Naive thymus-derived CD4-positive, alpha-beta T cell (primary cell): ENCODE results near the gene IPMK. TPM values are rescaled to one million over a fixed set of nuclear protein-coding genes. Genes with fewer than 3 reads are reported as not detected.

Experiments
- ATAC-seq: fragments of 150-1000 bp; cut with Tn5 transposase; 2 replicates; pipeline ENCODE4 v1.10.0; 2021; ENCODE audit warnings: mild to moderate bottlenecking, moderate library complexity
- CTCF ChIA-PET: fragments of 350-600 bp; sonication (Branson Sonifier 250); formaldehyde crosslinking; loops from one replicate; lab custom pipeline; 2021; ENCODE audit warnings: antibody characterized with exemption; lab: Charles Lee
- POLR2A ChIA-PET: fragments of 350-600 bp; sonication (Branson Sonifier 250); formaldehyde crosslinking; loops from one replicate; lab custom pipeline; 2021; ENCODE audit warnings: antibody characterized with exemption, inconsistent platforms; lab: Charles Lee
- DNase-seq, 9 donors: peaks; one replicate each; pipeline versions ENCODE4 v3.0.0 to v3.0.0-alpha.2; 2020 to 2022; ENCODE audit warnings: mixed read lengths in 1 of 9
- H3K27ac ChIP-seq: one replicate; pipeline ENCODE4 v1.7.0; 2013; ENCODE audit warnings: mild to moderate bottlenecking, low read depth, low read length, moderate library complexity
- H3K27me3 ChIP-seq, 2 donors: one replicate each; pipeline ENCODE4 v1.7.0; 2013; ENCODE audit warnings: low read length in 2 of 2, mild to moderate bottlenecking in 2 of 2, moderate library complexity in 2 of 2; ENCODE audit not compliant: control insufficient read depth in 2 of 2, insufficient read depth in 2 of 2
- H3K36me3 ChIP-seq, 3 experiments: 1 replicate in 2 of 3; 2 replicates in 1 of 3; pipeline ENCODE4 v1.7.0; 2013; ENCODE audit warnings: low read length in 3 of 3, mild to moderate bottlenecking in 3 of 3, moderate library complexity in 1 of 3; ENCODE audit not compliant: insufficient read depth in 3 of 3, control insufficient read depth in 2 of 3
- H3K4me1 ChIP-seq, 2 donors: one replicate each; pipeline ENCODE4 v1.7.0; 2013; ENCODE audit warnings: low read length in 2 of 2, mild to moderate bottlenecking in 2 of 2, moderate library complexity in 1 of 2; ENCODE audit not compliant: control insufficient read depth in 2 of 2, insufficient read depth in 2 of 2
- H3K4me3 ChIP-seq: 2 replicates; pipeline ENCODE4 v1.7.0; 2013; ENCODE audit warnings: mild to moderate bottlenecking, low read length
- H3K9me3 ChIP-seq, 3 experiments: 1 replicate in 2 of 3; 2 replicates in 1 of 3; pipeline ENCODE4 v1.7.0; 2013; ENCODE audit warnings: low read length in 3 of 3; ENCODE audit not compliant: control insufficient read depth in 2 of 3
- H3K27ac Mint-ChIP-seq, 9 donors: one replicate each; pipeline ENCODE4 v1.8.0; 2020 to 2022; ENCODE audit warnings: mixed read lengths in 9 of 9, mild to moderate bottlenecking in 8 of 9, moderate library complexity in 5 of 9, inconsistent platforms in 2 of 9
- H3K27me3 Mint-ChIP-seq, 5 donors: one replicate each; pipeline ENCODE4 v1.8.0; 2021 to 2022; ENCODE audit warnings: mixed read lengths in 5 of 5, mild to moderate bottlenecking in 1 of 5
- H3K36me3 Mint-ChIP-seq, 5 donors: one replicate each; pipeline ENCODE4 v1.8.0; 2020 to 2022; ENCODE audit warnings: mixed read lengths in 5 of 5, mild to moderate bottlenecking in 3 of 5, inconsistent platforms in 1 of 5
- H3K4me1 Mint-ChIP-seq, 7 donors: one replicate each; pipeline ENCODE4 v1.8.0; 2020 to 2022; ENCODE audit warnings: mixed read lengths in 7 of 7, mild to moderate bottlenecking in 3 of 7, inconsistent platforms in 1 of 7
- H3K4me3 Mint-ChIP-seq, 10 donors: one replicate each; pipeline ENCODE4 v1.8.0; 2020 to 2022; ENCODE audit warnings: mild to moderate bottlenecking in 10 of 10, mixed read lengths in 10 of 10, moderate library complexity in 6 of 10, inconsistent platforms in 2 of 10
- H3K9me3 Mint-ChIP-seq, 11 donors: one replicate each; pipeline ENCODE4 v1.8.0; 2020 to 2022; ENCODE audit warnings: mixed read lengths in 11 of 11, mild to moderate bottlenecking in 4 of 11, inconsistent platforms in 1 of 11, moderate library complexity in 1 of 11
- intact Hi-C, 2 donors: fragments of 100-400 bp; cut with micrococcal nuclease; formaldehyde crosslinking; loops; one replicate each; pipeline ENCODE4 v1.15.1; 2023
- polyA plus RNA-seq, 2 donors: library from polyadenylated mRNA; unstranded; fragments of 300-500 nt; fragmentation: Illumina TruSeq; gene quantifications; one replicate each; pipeline ENCODE4 v1.2.3, GENCODE V29; 2021
- total RNA-seq, 6 experiments: library from RNA in 5 of 6; stranded (reverse) in 5 of 6; gene quantifications; 1 replicate in 5 of 6; 2 replicates in 1 of 6; pipeline ENCODE4 v1.2.3 and lab custom pipeline; 2021 to 2026

Gene IPMK
- total and polyA plus RNA-seq, 7 experiments from 2014 or later, result 1.6 to 6.4 (median 5.0) TPM

DNA sequence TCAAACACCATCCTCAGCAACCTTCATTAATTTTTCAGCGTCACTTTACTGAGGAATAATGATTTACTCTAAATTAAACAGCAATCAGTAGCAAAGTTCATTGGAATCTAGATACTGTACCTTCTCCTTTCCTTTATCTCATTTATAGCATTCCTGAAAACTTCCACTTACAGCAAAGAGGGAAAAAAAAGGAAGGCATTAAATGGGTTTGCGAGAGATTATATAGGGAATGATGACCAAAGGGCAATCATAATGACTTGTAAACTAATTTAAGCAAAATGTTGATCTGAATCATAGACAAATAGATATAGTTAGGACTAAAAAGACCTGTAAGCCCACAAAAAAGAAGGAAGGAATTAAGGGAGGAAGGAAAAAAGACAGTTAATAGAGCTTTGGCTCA, 42.0 kb downstream of the IPMK start:
- Mint-ChIP-seq H3K4me3 (no peak overlapping the region), H3K27ac (no peak overlapping the region), H3K36me3 (peaks cover 0 to 44% (median 21%) of the 10 kb centered on the region in 5 donors), H3K9me3 (no peaks in the 10 kb centered on the region), H3K27me3 (no peaks in the 10 kb centered on the region), H3K4me1 (peaks cover 0 to 6% (median 0%) of the 10 kb centered on the region in 7 donors)
- POLR2A ChIA-PET, result no interaction called here
- no peak for ATAC-seq
- Histone ChIP-seq H3K4me3 (no peak overlapping the region), H3K27ac (no peak overlapping the region), H3K4me1 (no peaks in the 10 kb centered on the region), H3K9me3 (no peaks in the 10 kb centered on the region), H3K27me3 (no peaks in the 10 kb centered on the region), H3K36me3 (no peaks in the 10 kb centered on the region)
- DNase-seq, result no peak
- intact Hi-C loops, result no loop called here
- CTCF ChIA-PET, result no interaction called here

DNA sequence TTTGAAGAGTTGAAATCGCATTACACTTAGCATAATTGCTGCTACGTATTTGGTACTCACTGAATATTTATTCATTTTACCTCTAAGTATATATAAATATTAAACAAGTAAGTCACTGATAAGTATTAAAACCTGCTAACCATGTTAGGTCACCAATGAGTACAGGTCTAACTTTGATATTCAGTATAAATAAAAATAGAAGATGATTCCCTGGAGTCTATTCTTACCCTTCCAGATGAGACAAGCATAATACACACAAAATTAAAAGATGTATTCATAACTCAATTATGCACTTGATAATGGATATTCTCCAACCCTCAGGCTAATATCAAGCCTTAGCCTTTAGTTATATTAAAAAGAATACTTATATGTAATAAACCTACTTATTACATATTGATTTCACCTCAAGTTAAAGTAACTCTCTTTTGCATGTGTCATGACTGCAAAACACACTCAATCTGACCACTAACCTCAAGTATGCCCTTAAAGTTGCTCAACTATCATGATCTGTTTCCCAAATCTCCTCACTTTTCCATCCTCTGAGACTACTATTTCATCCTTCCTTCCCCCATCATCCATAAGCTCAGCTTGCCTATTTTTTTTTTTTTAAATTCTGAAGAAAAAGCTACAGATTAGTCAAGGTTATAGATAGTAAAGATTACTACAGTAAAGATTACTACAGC, 46.8 kb downstream of the IPMK start:
- ChIA-PET POLR2A (no interaction called here), CTCF (no interaction called here)
- no peak overlapping the region for H3K4me3 ChIP-seq
- H3K27ac ChIP-seq, result no peak overlapping the region
- Mint-ChIP-seq H3K36me3 (peaks cover 0 to 21% (median 11%) of the 10 kb centered on the region in 5 donors), H3K4me3 (no peak overlapping the region), H3K9me3 (no peaks in the 10 kb centered on the region), H3K4me1 (peaks cover 0 to 9% (median 4%) of the 10 kb centered on the region in 7 donors), H3K27me3 (no peaks in the 10 kb centered on the region), H3K27ac (no peak overlapping the region)
- H3K9me3 ChIP-seq, result no peaks in the 10 kb centered on the region
- intact Hi-C loops, result no loop called here
- H3K36me3 ChIP-seq, result no peaks in the 10 kb centered on the region
- no peaks in the 10 kb centered on the region for H3K27me3 ChIP-seq
- ATAC-seq (no peak), DNase-seq (no peak)
- no peaks in the 10 kb centered on the region for H3K4me1 ChIP-seq

DNA sequence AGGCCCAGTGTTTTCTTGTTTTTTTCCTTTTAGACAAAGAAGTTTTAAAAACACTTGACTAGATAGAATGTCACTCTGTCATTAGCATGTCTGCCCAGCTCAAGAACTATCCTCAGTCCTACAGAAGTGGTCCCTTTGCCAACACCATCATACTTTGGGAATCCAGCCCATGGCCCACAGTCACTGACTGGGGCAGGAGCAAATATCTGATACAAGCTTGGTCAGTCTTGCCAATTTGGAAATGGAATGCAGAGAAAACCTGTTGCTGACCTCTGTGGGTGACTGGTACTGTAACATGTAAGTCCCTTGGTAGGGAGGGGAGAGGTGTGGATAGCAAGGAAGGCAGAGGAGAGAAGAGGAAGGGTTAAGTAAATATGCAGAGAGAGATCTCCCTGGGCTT, 47.8 kb downstream of the IPMK start:
- ATAC-seq (no peak), DNase-seq (no peak)
- H3K36me3 ChIP-seq, result no peaks in the 10 kb centered on the region
- Mint-ChIP-seq H3K4me3 (no peak overlapping the region), H3K9me3 (no peaks in the 10 kb centered on the region), H3K36me3 (peaks cover 2 to 18% (median 10%) of the 10 kb centered on the region in 5 donors), H3K27me3 (no peaks in the 10 kb centered on the region), H3K27ac (no peak overlapping the region), H3K4me1 (peaks cover 0 to 9% (median 4%) of the 10 kb centered on the region in 7 donors)
- H3K27me3 ChIP-seq, result no peaks in the 10 kb centered on the region
- no peaks in the 10 kb centered on the region for H3K4me1 ChIP-seq
- no peak overlapping the region for H3K27ac ChIP-seq
- CTCF ChIA-PET, result no interaction called here
- intact Hi-C loops, result no loop called here
- H3K4me3 ChIP-seq, result no peak overlapping the region
- POLR2A ChIA-PET, result no interaction called here
- H3K9me3 ChIP-seq, result no peaks in the 10 kb centered on the region

DNA sequence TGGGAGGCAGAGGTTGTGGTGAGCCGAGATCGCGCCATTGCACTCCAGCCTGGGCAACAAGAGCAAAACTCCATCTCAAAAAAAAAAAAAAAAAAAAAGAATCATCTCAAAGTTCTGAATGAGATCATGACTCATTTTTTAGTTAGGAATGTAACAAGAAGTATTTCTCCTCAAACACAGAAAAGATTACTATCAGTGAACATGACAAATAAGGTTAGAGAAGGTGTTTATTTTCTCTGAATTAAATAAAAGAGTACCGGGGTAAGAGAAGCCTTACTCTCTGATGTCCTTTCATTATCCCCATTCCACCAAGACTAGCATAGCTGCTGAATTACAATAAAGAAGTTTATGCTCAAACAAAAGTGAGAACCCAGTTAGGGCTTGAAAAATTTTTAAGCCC, 50.1 kb downstream of the IPMK start:
- ATAC-seq (no peak), DNase-seq (no peak)
- H3K4me1 ChIP-seq, result no peaks in the 10 kb centered on the region
- no peak overlapping the region for H3K4me3 ChIP-seq
- no peaks in the 10 kb centered on the region for H3K27me3 Mint-ChIP-seq
- no peak overlapping the region for H3K27ac Mint-ChIP-seq
- peaks cover 4 to 18% (median 17%) of the 10 kb centered on the region in 5 donors for H3K36me3 Mint-ChIP-seq
- intact Hi-C loops, result no loop called here
- ChIA-PET POLR2A (no interaction called here), CTCF (no interaction called here)
- no peak overlapping the region for H3K4me3 Mint-ChIP-seq
- no peaks in the 10 kb centered on the region for H3K9me3 ChIP-seq
- peaks cover 7 to 26% (median 13%) of the 10 kb centered on the region in 7 donors for H3K4me1 Mint-ChIP-seq
- no peaks in the 10 kb centered on the region for H3K9me3 Mint-ChIP-seq
- no peaks in the 10 kb centered on the region for H3K27me3 ChIP-seq
- H3K36me3 ChIP-seq, result no peaks in the 10 kb centered on the region
- H3K27ac ChIP-seq, result no peak overlapping the region

DNA sequence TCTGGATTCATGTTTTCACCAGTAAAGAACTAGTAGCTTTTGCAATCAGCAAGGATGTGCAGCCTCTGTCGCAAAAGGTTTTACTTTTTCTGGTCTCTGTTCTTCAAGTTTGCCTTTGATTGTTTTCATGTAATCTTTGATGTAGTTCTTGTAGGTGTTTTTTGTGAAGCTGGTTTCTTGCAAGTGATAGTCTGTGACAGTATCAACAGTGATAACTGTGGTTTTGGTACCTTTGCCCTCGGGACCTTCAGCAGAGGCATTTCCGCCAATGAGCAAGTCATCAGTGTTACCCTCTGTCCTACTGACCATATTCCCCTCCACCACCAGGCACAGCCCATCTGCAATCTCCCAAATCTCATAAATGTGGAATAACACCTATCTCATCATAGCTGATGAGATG, 55.1 kb downstream of the IPMK start:
- H3K27ac ChIP-seq, result no peak overlapping the region
- no peaks in the 10 kb centered on the region for H3K27me3 ChIP-seq
- ChIA-PET POLR2A (no interaction called here), CTCF (no interaction called here)
- H3K9me3 ChIP-seq, result no peaks in the 10 kb centered on the region
- H3K9me3 Mint-ChIP-seq, result peaks cover 0 to 1% (median 0%) of the 10 kb centered on the region in 11 donors
- intact Hi-C loops, result loop anchor here in 1 of 2 donors (5.0 kb wide), 1 partner anchor 55 kb away; the partner anchor contains the start of genes CISD1 and IPMK
- H3K4me3 ChIP-seq, result no peak overlapping the region
- peaks cover 4 to 36% (median 27%) of the 10 kb centered on the region in 5 donors for H3K36me3 Mint-ChIP-seq
- no peaks in the 10 kb centered on the region for H3K4me1 ChIP-seq
- no peaks in the 10 kb centered on the region for H3K36me3 ChIP-seq
- peaks cover 5 to 50% (median 14%) of the 10 kb centered on the region in 7 donors for H3K4me1 Mint-ChIP-seq
- peak overlapping the region in 5 of 10 donors; percentile 18 to 64 (median 41) for H3K4me3 Mint-ChIP-seq
- ATAC-seq (no peak), DNase-seq (peak in 5 of 9 donors; percentile 18 to 51 (median 24))
- peak overlapping the region in 8 of 9 donors; percentile 15 to 82 (median 66) for H3K27ac Mint-ChIP-seq
- no peaks in the 10 kb centered on the region for H3K27me3 Mint-ChIP-seq

DNA sequence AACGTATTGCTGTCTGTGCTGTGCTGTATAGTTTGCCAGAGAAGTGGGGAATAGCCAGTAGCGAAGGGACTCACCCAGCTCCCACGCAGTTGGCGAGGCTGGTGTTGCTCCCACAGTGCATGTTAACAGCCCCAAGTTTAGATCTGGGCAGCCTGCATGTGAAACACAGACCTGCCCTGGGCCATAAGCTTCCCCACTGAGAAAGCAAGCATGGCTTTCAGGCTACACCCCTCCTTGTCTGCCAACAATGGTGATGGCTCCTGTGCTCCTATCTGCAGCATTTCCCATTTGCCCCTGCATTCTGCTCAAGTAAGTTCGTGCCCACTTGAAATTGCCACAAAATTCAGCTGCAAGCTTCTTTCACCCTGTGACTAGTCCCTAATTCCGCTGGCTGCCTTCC, 57.5 kb downstream of the IPMK start:
- ATAC-seq (no peak), DNase-seq (no peak)
- H3K9me3 Mint-ChIP-seq, result peaks cover 0 to 1% (median 0%) of the 10 kb centered on the region in 11 donors
- POLR2A ChIA-PET, result no interaction called here
- Histone ChIP-seq H3K36me3 (no peaks in the 10 kb centered on the region), H3K4me3 (no peak overlapping the region), H3K9me3 (no peaks in the 10 kb centered on the region), H3K27me3 (no peaks in the 10 kb centered on the region), H3K27ac (no peak overlapping the region), H3K4me1 (no peaks in the 10 kb centered on the region)
- peaks cover 5 to 46% (median 14%) of the 10 kb centered on the region in 7 donors for H3K4me1 Mint-ChIP-seq
- CTCF ChIA-PET, result no interaction called here
- no peak overlapping the region for H3K4me3 Mint-ChIP-seq
- H3K36me3 Mint-ChIP-seq, result peaks cover 7 to 46% (median 29%) of the 10 kb centered on the region in 5 donors
- no peaks in the 10 kb centered on the region for H3K27me3 Mint-ChIP-seq
- H3K27ac Mint-ChIP-seq, result peak overlapping the region in 1 of 9 donors; percentile 67
- intact Hi-C loops, result loop anchor here in 1 of 2 donors (5.0 kb wide), 1 partner anchor 57 kb away; the partner anchor contains the start of genes CISD1 and IPMK

DNA sequence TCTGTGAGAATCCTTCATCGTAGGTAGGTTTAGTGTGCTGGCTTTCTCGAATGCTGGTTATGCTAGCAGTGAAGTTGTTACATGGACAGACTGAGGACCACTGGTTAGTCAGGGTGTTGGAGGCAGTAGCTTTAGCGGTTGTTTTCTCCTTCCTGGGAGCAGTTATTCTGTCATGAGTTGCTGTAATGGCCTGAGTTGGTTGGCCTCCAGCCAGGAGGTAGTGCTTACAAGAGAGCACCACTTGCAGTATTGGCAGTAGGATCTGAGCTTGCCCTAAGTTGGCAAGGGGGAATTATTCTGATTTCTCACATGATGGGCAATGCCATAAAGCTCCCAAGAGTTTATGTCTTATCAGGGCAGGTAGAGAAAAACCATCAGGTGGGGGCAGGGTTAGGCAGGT, 58.0 kb downstream of the IPMK start:
- Histone ChIP-seq H3K27ac (no peak overlapping the region), H3K4me1 (no peaks in the 10 kb centered on the region), H3K9me3 (no peaks in the 10 kb centered on the region), H3K27me3 (no peaks in the 10 kb centered on the region), H3K36me3 (no peaks in the 10 kb centered on the region), H3K4me3 (no peak overlapping the region)
- POLR2A ChIA-PET, result no interaction called here
- no peak for DNase-seq
- CTCF ChIA-PET, result no interaction called here
- no peak for ATAC-seq
- Mint-ChIP-seq H3K27me3 (no peaks in the 10 kb centered on the region), H3K36me3 (peaks cover 3 to 42% (median 28%) of the 10 kb centered on the region in 5 donors), H3K27ac (no peak overlapping the region), H3K4me1 (peaks cover 2 to 41% (median 14%) of the 10 kb centered on the region in 7 donors), H3K4me3 (no peak overlapping the region), H3K9me3 (peaks cover 0 to 1% (median 0%) of the 10 kb centered on the region in 11 donors)
- intact Hi-C loops, result loop anchor here in 1 of 2 donors (5.0 kb wide), 1 partner anchor 58 kb away; the partner anchor contains the start of genes CISD1 and IPMK
